ENCODE measurements around the gene GOLGA7B. TPM values are rescaled to one million over a fixed set of nuclear protein-coding genes. Genes with fewer than 3 reads are reported as not detected.

The GOLGA7B gene
- total RNA-seq, 1 experiment from 2014 or later: 1.1 TPM

DNA sequence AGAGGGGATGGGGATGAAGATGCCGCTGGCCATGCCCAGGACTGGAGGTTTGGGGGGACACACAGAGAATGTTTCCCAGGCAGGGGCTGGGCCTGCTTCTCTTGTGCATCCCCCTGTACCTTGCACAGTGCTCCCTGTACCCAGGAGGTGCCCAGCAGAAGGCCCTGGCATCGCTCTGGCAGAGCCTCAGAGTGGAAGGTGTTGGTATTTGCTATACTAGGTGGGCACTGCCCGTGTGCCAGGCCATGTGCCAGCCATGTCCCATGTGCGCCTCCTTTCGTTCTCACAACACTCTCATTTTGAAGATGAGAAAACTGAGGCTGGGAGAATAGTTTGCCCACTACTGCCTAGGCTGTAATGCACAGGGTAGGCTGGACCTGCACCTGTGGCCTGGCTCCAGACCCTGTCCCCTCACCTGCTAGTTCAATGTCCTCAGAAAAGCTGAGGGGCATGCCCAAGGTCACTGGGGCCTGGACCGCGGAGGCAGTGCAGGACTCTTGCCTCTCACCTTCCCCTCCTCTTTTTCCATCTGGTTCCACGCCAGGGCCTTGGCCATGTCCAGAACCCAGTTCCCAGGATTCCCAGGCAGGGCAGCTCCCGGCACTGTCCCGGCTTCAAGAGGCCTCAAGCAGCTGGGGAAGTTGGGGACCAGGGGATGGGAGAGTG, 64.7 kb downstream of the GOLGA7B start:
- no peak overlapping the region for H3K27ac ChIP-seq
- TF ChIP-seq EZH2 (IDR thresholded peaks at IDR 0.05; ENCODE audit: low read depth): no peak
- TF ChIP-seq, protein P1, sequence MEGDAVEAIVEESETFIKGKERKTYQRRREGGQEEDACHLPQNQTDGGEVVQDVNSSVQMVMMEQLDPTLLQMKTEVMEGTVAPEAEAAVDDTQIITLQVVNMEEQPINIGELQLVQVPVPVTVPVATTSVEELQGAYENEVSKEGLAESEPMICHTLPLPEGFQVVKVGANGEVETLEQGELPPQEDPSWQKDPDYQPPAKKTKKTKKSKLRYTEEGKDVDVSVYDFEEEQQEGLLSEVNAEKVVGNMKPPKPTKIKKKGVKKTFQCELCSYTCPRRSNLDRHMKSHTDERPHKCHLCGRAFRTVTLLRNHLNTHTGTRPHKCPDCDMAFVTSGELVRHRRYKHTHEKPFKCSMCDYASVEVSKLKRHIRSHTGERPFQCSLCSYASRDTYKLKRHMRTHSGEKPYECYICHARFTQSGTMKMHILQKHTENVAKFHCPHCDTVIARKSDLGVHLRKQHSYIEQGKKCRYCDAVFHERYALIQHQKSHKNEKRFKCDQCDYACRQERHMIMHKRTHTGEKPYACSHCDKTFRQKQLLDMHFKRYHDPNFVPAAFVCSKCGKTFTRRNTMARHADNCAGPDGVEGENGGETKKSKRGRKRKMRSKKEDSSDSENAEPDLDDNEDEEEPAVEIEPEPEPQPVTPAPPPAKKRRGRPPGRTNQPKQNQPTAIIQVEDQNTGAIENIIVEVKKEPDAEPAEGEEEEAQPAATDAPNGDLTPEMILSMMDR (conservative IDR thresholded peaks at IDR 0.05): no peak
- no peak overlapping the region for H3K4me3 ChIP-seq
- H3F3A ChIP-seq (ENCODE audit: insufficient read depth, low read depth): no peaks in the 10 kb centered on the region
- H4K20me1 ChIP-seq (ENCODE audit: insufficient read depth): no peaks in the 10 kb centered on the region
- peaks cover 10% of the 10 kb centered on the region for H3K27me3 ChIP-seq (ENCODE audit: insufficient read depth, low read depth)
- ChIA-PET POLR2A (ENCODE audit: unreplicated experiment) (no interaction called here), CTCF (no interaction called here)
- H2AFZ ChIP-seq: no peak overlapping the region
- H3K9me3 ChIP-seq (ENCODE audit: insufficient read depth, low read depth): no peaks in the 10 kb centered on the region
- no peaks in the 10 kb centered on the region for H3K9me2 ChIP-seq (ENCODE audit: insufficient read depth)
- intact Hi-C loops (cut with micrococcal nuclease; ENCODE audit: unreplicated experiment): loop anchor here (1.0 to 10.0 kb wide), 3 partner anchors 127 to 1330 kb away; no protein-coding TSS in a partner anchor
- no TSS peak for BruUV-seq (replicated peaks)
- peak overlapping the region; percentile 23; the same call in 1 of the 2 replicates for H3K4me2 ChIP-seq
- DNase-seq: no peak
- no peaks in the 10 kb centered on the region for H3K79me2 ChIP-seq (ENCODE audit: low read depth)
- no peaks in the 10 kb centered on the region for H3K36me3 ChIP-seq (ENCODE audit: low read depth)
- no peaks in the 10 kb centered on the region for H3K4me1 ChIP-seq (replicated peaks; ENCODE audit: insufficient read depth)

GRCh38 chr10:97914837-97915211, 65.2 kb downstream of the GOLGA7B start:
- H3F3A ChIP-seq (ENCODE audit: insufficient read depth, low read depth): no peaks in the 10 kb centered on the region
- H3K9me3 ChIP-seq (ENCODE audit: insufficient read depth, low read depth): no peaks in the 10 kb centered on the region
- H3K4me1 ChIP-seq (replicated peaks; ENCODE audit: insufficient read depth): no peaks in the 10 kb centered on the region
- no peak for TF ChIP-seq EZH2 (IDR thresholded peaks at IDR 0.05; ENCODE audit: low read depth)
- TF ChIP-seq, protein P1 (conservative IDR thresholded peaks at IDR 0.05): peak; percentile 85
- no peaks in the 10 kb centered on the region for H3K9me2 ChIP-seq (ENCODE audit: insufficient read depth)
- H3K4me2 ChIP-seq: peak overlapping the region; percentile 23; the same call in 1 of the 2 replicates
- ChIA-PET POLR2A (ENCODE audit: unreplicated experiment) (no interaction called here), CTCF (interaction anchor here (0.6 kb wide), 1 partner anchor 129 kb away, joined by 3 read pairs; no protein-coding TSS in a partner anchor)
- peaks cover 10% of the 10 kb centered on the region for H3K27me3 ChIP-seq (ENCODE audit: insufficient read depth, low read depth)
- intact Hi-C loops (cut with micrococcal nuclease; ENCODE audit: unreplicated experiment): loop anchor here (1.0 to 10.0 kb wide), 3 partner anchors 126 to 1330 kb away; no protein-coding TSS in a partner anchor
- H3K79me2 ChIP-seq (ENCODE audit: low read depth): no peaks in the 10 kb centered on the region
- no TSS peak for BruUV-seq (replicated peaks)
- no peaks in the 10 kb centered on the region for H3K36me3 ChIP-seq (ENCODE audit: low read depth)
- no peak overlapping the region for H3K4me3 ChIP-seq
- no peak overlapping the region for H3K27ac ChIP-seq
- H2AFZ ChIP-seq: no peak overlapping the region
- peak; percentile 35 to 63 for DNase-seq
- no peaks in the 10 kb centered on the region for H4K20me1 ChIP-seq (ENCODE audit: insufficient read depth)

DNA sequence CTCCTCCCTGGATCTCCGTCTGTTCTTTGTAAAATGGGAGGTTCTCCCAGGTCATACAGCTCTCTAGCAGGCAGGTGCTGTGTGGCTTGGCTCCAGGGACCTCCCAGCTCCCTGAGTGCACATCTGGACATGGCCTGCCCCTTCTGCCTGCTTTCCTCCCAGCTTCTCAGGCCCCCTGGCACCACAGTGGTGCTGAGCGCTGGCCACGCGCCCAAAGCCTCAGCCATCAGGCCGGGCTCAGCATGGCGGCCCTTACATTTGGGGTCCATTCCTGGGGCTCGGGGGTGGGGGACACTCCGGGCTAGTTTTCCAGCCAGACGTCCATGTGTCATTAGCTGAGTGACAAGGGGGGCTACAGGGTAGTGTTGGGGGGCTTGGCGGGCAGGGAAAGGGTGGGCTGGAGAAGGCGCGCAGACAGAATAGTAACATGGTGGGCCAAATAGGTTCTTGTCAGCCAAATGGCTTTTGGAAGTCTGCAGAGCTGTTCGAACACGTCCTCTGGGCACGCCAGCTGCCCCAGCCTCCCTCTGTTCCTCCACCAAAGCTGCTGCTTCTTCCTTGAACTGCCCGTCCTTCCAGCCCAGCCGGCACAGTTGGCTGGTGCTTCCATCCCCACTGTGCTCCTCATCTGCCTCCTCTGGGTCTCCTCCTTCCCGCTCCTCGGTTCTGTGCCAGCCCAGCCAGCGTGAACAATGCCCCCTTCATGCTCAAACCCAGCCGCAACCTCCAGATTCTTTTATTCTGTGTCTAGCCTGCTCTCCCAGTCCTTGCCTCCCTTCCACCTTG, 65.9 kb downstream of the GOLGA7B start:
- no TSS peak for BruUV-seq (replicated peaks)
- no peak for DNase-seq
- Histone ChIP-seq H3K9me2 (ENCODE audit: insufficient read depth) (no peaks in the 10 kb centered on the region), H3K4me3 (no peak overlapping the region), H3K27me3 (ENCODE audit: insufficient read depth, low read depth) (peaks cover 11% of the 10 kb centered on the region), H2AFZ (no peak overlapping the region), H3F3A (ENCODE audit: insufficient read depth, low read depth) (no peaks in the 10 kb centered on the region), H3K79me2 (ENCODE audit: low read depth) (no peaks in the 10 kb centered on the region), H3K27ac (no peak overlapping the region), H4K20me1 (ENCODE audit: insufficient read depth) (no peaks in the 10 kb centered on the region), H3K4me1 (replicated peaks; ENCODE audit: insufficient read depth) (no peaks in the 10 kb centered on the region), H3K36me3 (ENCODE audit: low read depth) (no peaks in the 10 kb centered on the region), H3K4me2 (no peak overlapping the region), H3K9me3 (ENCODE audit: insufficient read depth, low read depth) (no peaks in the 10 kb centered on the region)
- ChIA-PET POLR2A (ENCODE audit: unreplicated experiment) (no interaction called here), CTCF (interaction anchor here (0.6 kb wide), 1 partner anchor 128 kb away, joined by 3 read pairs; no protein-coding TSS in a partner anchor)
- intact Hi-C loops (cut with micrococcal nuclease; ENCODE audit: unreplicated experiment): loop anchor here (10.0 kb wide), 2 partner anchors 549 to 1329 kb away; no protein-coding TSS in a partner anchor
- TF ChIP-seq EZH2 (IDR thresholded peaks at IDR 0.05; ENCODE audit: low read depth): no peak
- TF ChIP-seq, protein P1 (conservative IDR thresholded peaks at IDR 0.05): no peak
